Hepatocyte (in vitro differentiated cells): ENCODE results near the gene KCNJ3.

ENCODE experiments used
- CTCF ChIP-seq: fragments of 200-600 bp; sonication (generic); IDR thresholded peaks from 2 replicates; pipeline ENCODE4 v1.5.1; 2016; ENCODE audit warnings: antibody characterized with exemption, mild to moderate bottlenecking; ENCODE audit not compliant: poor library complexity
- EZH2phosphoT487 ChIP-seq: fragments of 200-600 bp; sonication (generic); IDR thresholded peaks from one replicate; pipeline ENCODE4 v1.6.1; 2018; ENCODE audit warnings: antibody characterized with exemption, mild to moderate bottlenecking, low read depth, moderate library complexity; ENCODE audit not compliant: unreplicated experiment, severe bottlenecking

- TF ChIP-seq CTCF, result no peak
- TF ChIP-seq EZH2phosphoT487, result no peak
These were observed 12.2 kb downstream of the KCNJ3 start for GRCh38 chr2:154710685-154711084.
